WTC11 (cell line): ENCODE measurements around the gene F5.

Experiments
- ATF2 ChIP-seq: sonication (generic); formaldehyde crosslinking; IDR thresholded peaks from 2 replicates; pipeline ENCODE4 v1.8.1; 2022; ENCODE audit warnings: low read depth, missing genetic modification reagents, borderline replicate concordance
- ATF6 ChIP-seq: sonication (generic); formaldehyde crosslinking; IDR thresholded peaks from 2 replicates; pipeline ENCODE4 v1.8.1; 2023; ENCODE audit warnings: mild to moderate bottlenecking, missing genetic modification reagents
- CREM ChIP-seq: sonication (generic); formaldehyde crosslinking; IDR thresholded peaks from 2 replicates; pipeline ENCODE4 v1.8.1; 2022; ENCODE audit warnings: mild to moderate bottlenecking, missing genetic modification reagents, moderate library complexity
- IRF2 ChIP-seq: sonication (generic); formaldehyde crosslinking; IDR thresholded peaks from 2 replicates; pipeline ENCODE4 v1.8.0; 2022; ENCODE audit warnings: low read depth, missing genetic modification reagents, borderline replicate concordance
- NR3C1 ChIP-seq: sonication (generic); formaldehyde crosslinking; conservative IDR thresholded peaks from 2 replicates; pipeline ENCODE4 v1.8.1; 2023; ENCODE audit warnings: low read depth, mild to moderate bottlenecking, missing genetic modification reagents
- OVOL2 ChIP-seq: fragments of 250-450 bp; sonication (Bioruptor Pico); IDR thresholded peaks from 2 replicates; pipeline ENCODE4 v1.9.0; 2021; ENCODE audit warnings: mild to moderate bottlenecking, borderline replicate concordance
- SP1 ChIP-seq: sonication (generic); formaldehyde crosslinking; conservative IDR thresholded peaks from 2 replicates; pipeline ENCODE4 v1.8.1; 2022; ENCODE audit warnings: missing genetic modification reagents
- TP53 ChIP-seq: sonication (generic); formaldehyde crosslinking; IDR thresholded peaks from 2 replicates; pipeline ENCODE4 v1.8.1; 2023; ENCODE audit warnings: mild to moderate bottlenecking, missing genetic modification reagents
- ZNF263 ChIP-seq: sonication (generic); formaldehyde crosslinking; IDR thresholded peaks from 2 replicates; pipeline ENCODE4 v1.8.1; 2022; ENCODE audit warnings: low read depth, mild to moderate bottlenecking, moderate library complexity, missing genetic modification reagents
- TF ChIP-seq, protein P1 (sequence below): sonication (generic); formaldehyde crosslinking; conservative IDR thresholded peaks from 2 replicates; pipeline ENCODE4 v1.8.1; 2022; ENCODE audit warnings: mild to moderate bottlenecking, missing genetic modification reagents
- TF ChIP-seq, protein P2 (sequence below): fragments of 200-600 bp; IDR thresholded peaks from 2 replicates; pipeline ENCODE4 v1.8.0; 2022; ENCODE audit warnings: antibody characterized with exemption

DNA sequence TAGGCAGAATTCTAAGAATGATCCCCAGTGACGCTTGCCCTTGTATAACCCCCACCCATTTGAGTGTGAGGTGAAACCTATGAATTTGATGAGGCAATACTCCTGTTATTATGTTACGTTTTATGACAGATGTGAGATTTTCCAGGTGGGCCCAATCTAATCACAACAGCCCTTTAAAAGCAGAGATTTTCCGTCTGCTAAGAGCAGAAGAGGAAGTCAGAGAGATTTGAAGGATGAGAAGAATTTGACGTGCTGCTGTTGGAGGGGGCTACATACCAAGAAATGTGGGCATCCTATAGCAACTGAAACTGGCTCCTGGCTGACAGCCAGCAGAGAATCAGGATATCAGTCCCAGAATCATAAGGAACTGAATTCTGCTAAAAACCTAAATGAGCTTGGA is 98.1 kb downstream of the F5 start:
- TF ChIP-seq IRF2 (CRISPR knock-in tag) (no peak), NR3C1 (CRISPR knock-in tag) (no peak), ZNF263 (CRISPR knock-in tag) (no peak), ATF2 (CRISPR knock-in tag) (no peak), SP1 (CRISPR knock-in tag) (no peak), OVOL2 (CRISPR knock-in tag) (no peak), TP53 (CRISPR knock-in tag) (no peak), CREM (CRISPR knock-in tag) (no peak), ATF6 (CRISPR knock-in tag) (no peak)
- TF ChIP-seq, protein P1, sequence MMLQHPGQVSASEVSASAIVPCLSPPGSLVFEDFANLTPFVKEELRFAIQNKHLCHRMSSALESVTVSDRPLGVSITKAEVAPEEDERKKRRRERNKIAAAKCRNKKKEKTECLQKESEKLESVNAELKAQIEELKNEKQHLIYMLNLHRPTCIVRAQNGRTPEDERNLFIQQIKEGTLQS = no peak
- TF ChIP-seq, protein P2, sequence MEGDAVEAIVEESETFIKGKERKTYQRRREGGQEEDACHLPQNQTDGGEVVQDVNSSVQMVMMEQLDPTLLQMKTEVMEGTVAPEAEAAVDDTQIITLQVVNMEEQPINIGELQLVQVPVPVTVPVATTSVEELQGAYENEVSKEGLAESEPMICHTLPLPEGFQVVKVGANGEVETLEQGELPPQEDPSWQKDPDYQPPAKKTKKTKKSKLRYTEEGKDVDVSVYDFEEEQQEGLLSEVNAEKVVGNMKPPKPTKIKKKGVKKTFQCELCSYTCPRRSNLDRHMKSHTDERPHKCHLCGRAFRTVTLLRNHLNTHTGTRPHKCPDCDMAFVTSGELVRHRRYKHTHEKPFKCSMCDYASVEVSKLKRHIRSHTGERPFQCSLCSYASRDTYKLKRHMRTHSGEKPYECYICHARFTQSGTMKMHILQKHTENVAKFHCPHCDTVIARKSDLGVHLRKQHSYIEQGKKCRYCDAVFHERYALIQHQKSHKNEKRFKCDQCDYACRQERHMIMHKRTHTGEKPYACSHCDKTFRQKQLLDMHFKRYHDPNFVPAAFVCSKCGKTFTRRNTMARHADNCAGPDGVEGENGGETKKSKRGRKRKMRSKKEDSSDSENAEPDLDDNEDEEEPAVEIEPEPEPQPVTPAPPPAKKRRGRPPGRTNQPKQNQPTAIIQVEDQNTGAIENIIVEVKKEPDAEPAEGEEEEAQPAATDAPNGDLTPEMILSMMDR = no peak
